CD4-positive, alpha-beta T cell (primary cell): ENCODE results near the gene OR2AE1. TPM values are rescaled to one million over a fixed set of nuclear protein-coding genes. Genes with fewer than 3 reads are reported as not detected.

ENCODE experiments used
- ATAC-seq: fragments of 200-7000 bp; cut with Tn5 transposase; one replicate; pipeline ENCODE4 v1.10.0; 2022; ENCODE audit warnings: mild to moderate bottlenecking; ENCODE audit not compliant: poor library complexity
- CTCF ChIA-PET: fragments of 350-600 bp; sonication (Branson Sonifier 250); formaldehyde crosslinking; loops from one replicate; lab custom pipeline; 2021; ENCODE audit warnings: antibody characterized with exemption, inconsistent platforms; lab: Charles Lee
- POLR2A ChIA-PET: fragments of 350-600 bp; sonication (Branson Sonifier 250); formaldehyde crosslinking; loops from one replicate; lab custom pipeline; 2021; ENCODE audit warnings: antibody characterized with exemption, inconsistent platforms; lab: Charles Lee
- DNase-seq, 14 experiments: peaks; one replicate each; pipeline ENCODE4 v3.0.0-alpha.2; 2013 to 2020; ENCODE audit warnings: mixed read lengths in 2 of 14
- H3K27ac ChIP-seq, 2 donors: one replicate each; pipeline versions ENCODE4 v1.5.1 to v1.7.0; 2013; ENCODE audit warnings: low read length in 2 of 2, low read depth in 1 of 2, mild to moderate bottlenecking in 1 of 2
- H3K27me3 ChIP-seq, 2 experiments: 1 replicate in 1 of 2; 2 replicates in 1 of 2; pipeline versions ENCODE4 v1.6.1 to v1.7.0; 2013; ENCODE audit warnings: low read length in 2 of 2, control low read depth in 1 of 2, mild to moderate bottlenecking in 1 of 2, moderate library complexity in 1 of 2; ENCODE audit not compliant: insufficient read depth in 2 of 2, control insufficient read depth in 1 of 2
- H3K36me3 ChIP-seq: one replicate; pipeline ENCODE4 v1.6.1; 2013; ENCODE audit warnings: low read length, control low read depth; ENCODE audit not compliant: insufficient read depth
- H3K4me1 ChIP-seq: one replicate; pipeline ENCODE4 v1.6.1; 2013; ENCODE audit warnings: low read length, control low read depth; ENCODE audit not compliant: insufficient read depth
- H3K4me3 ChIP-seq: one replicate; pipeline ENCODE4 v1.5.1; 2013; ENCODE audit warnings: mild to moderate bottlenecking, low read length, moderate library complexity
- H3K9me3 ChIP-seq, 2 experiments: 1 replicate in 1 of 2; 2 replicates in 1 of 2; pipeline versions ENCODE4 v1.6.1 to v1.7.0; 2013; ENCODE audit warnings: low read length in 2 of 2, mild to moderate bottlenecking in 2 of 2, control low read depth in 1 of 2, moderate library complexity in 1 of 2; ENCODE audit not compliant: control insufficient read depth in 1 of 2, insufficient read depth in 1 of 2
- H3K27ac Mint-ChIP-seq: one replicate; pipeline ENCODE4 v1.8.0; 2020; ENCODE audit warnings: mixed read lengths
- H3K27me3 Mint-ChIP-seq: one replicate; pipeline ENCODE4 v1.8.0; 2021; ENCODE audit warnings: mixed read lengths
- H3K36me3 Mint-ChIP-seq: one replicate; pipeline ENCODE4 v1.8.0; 2021; ENCODE audit warnings: low read depth, mixed read lengths
- H3K4me1 Mint-ChIP-seq: one replicate; pipeline ENCODE4 v1.8.0; 2021; ENCODE audit warnings: low read depth, mixed read lengths
- H3K4me3 Mint-ChIP-seq: one replicate; pipeline ENCODE4 v1.8.0; 2020; ENCODE audit warnings: mild to moderate bottlenecking, mixed read lengths
- H3K9me3 Mint-ChIP-seq: one replicate; pipeline ENCODE4 v1.8.0; 2020; ENCODE audit warnings: mixed read lengths
- intact Hi-C, 2 experiments: fragments of 100-400 bp; cut with DNase I in 1 of 2; cut with micrococcal nuclease in 1 of 2; formaldehyde crosslinking; loops; one replicate each; pipeline versions ENCODE4 v1.15.1 to v1.9.0; 2023 to 2025; cut with DNase I, micrococcal nuclease
- polyA plus RNA-seq, 2 donors: library from polyadenylated mRNA; unstranded; fragments of 120-200 nt; gene quantifications; one replicate each; pipeline ENCODE4 v1.2.1, GENCODE V29; 2013
- total RNA-seq, 174 experiments: library from RNA in 2 of 174; stranded (reverse) in 2 of 174; gene quantifications; one replicate each; pipeline ENCODE4 v1.2.3 and lab custom pipeline; 2021 to 2026
- TF ChIP-seq, protein P1 (sequence below): fragments of 200-600 bp; IDR thresholded peaks from one replicate; pipeline ENCODE4 v1.8.0; 2022; ENCODE audit warnings: antibody characterized with exemption, mild to moderate bottlenecking

Gene OR2AE1, protein sequence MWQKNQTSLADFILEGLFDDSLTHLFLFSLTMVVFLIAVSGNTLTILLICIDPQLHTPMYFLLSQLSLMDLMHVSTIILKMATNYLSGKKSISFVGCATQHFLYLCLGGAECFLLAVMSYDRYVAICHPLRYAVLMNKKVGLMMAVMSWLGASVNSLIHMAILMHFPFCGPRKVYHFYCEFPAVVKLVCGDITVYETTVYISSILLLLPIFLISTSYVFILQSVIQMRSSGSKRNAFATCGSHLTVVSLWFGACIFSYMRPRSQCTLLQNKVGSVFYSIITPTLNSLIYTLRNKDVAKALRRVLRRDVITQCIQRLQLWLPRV
- not detected for total RNA-seq
- 0.15 TPM for polyA plus RNA-seq (2013, experiment 1 of 2)
- 0.35 TPM for polyA plus RNA-seq (2013, experiment 2 of 2)
- 0 to 0.91 (median 0.10) reads per million in 172 experiments for total RNA-seq (lab: John Stamatoyannopoulos, UW)

DNA sequence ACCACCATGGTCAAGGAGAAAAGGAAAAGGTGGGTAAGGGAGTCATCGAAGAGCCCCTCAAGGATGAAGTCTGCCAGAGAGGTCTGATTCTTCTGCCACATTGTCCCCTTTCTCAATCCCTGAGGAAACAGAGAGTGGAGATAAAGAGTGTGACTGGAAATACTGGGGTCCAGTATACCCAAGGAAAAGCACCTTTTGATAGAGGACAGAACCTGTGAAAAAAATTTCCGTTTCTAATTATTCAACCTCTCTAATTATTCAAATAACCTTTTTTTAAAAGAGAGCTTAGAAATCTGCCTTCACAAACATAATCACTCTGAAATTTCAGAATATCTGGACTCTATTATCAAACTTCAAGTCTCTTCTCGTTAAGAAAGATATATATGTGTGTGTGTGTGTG, at the start of gene OR2AE1:
Gene OR2AE1 (minus strand): TSS at position 101 of the 400 bp plus-strand sequence. CDS start 0 bp downstream, at position 101.
- Histone ChIP-seq H3K36me3 (no peaks in the 10 kb centered on the region), H3K4me3 (no peak within 1 kb of the TSS), H3K27me3 (no peaks in the 10 kb centered on the region), H3K27ac (no peak within 1 kb of the TSS), H3K4me1 (no peaks in the 10 kb centered on the region), H3K9me3 (no peaks in the 10 kb centered on the region)
- POLR2A ChIA-PET, result no interaction called here
- ATAC-seq (no peak), DNase-seq (no peak)
- no peaks in the 10 kb centered on the region for H3K36me3 Mint-ChIP-seq
- no peak within 1 kb of the TSS for H3K4me3 Mint-ChIP-seq
- no peaks in the 10 kb centered on the region for H3K4me1 Mint-ChIP-seq
- TF ChIP-seq, protein P1, sequence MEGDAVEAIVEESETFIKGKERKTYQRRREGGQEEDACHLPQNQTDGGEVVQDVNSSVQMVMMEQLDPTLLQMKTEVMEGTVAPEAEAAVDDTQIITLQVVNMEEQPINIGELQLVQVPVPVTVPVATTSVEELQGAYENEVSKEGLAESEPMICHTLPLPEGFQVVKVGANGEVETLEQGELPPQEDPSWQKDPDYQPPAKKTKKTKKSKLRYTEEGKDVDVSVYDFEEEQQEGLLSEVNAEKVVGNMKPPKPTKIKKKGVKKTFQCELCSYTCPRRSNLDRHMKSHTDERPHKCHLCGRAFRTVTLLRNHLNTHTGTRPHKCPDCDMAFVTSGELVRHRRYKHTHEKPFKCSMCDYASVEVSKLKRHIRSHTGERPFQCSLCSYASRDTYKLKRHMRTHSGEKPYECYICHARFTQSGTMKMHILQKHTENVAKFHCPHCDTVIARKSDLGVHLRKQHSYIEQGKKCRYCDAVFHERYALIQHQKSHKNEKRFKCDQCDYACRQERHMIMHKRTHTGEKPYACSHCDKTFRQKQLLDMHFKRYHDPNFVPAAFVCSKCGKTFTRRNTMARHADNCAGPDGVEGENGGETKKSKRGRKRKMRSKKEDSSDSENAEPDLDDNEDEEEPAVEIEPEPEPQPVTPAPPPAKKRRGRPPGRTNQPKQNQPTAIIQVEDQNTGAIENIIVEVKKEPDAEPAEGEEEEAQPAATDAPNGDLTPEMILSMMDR, result no peak
- CTCF ChIA-PET, result no interaction called here
- H3K27ac Mint-ChIP-seq, result no peak within 1 kb of the TSS
- intact Hi-C loops, result no loop called here
- no peaks in the 10 kb centered on the region for H3K9me3 Mint-ChIP-seq
- no peaks in the 10 kb centered on the region for H3K27me3 Mint-ChIP-seq

DNA sequence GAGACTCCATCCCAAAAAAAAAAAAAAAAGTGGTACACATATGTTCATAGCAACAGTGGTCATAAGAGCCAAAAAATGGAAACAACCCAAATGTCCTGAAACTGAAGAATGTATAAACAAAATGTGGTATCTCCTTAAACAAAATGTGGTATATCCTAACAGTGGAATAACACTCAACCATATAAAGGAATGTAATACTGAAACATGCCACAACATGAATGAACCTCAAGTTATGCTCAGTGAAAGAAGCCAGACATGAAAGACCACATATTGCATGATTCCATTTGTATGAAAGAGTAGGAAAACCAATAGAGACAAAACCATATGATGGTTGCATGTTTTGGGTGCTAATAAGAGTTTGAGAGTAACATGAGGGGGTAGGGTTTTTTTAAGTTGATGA, 49.5 kb upstream of the OR2AE1 start:
- no peaks in the 10 kb centered on the region for H3K9me3 ChIP-seq
- peaks cover 6% of the 10 kb centered on the region for H3K27me3 Mint-ChIP-seq
- DNase-seq, result no peak
- POLR2A ChIA-PET, result no interaction called here
- no peaks in the 10 kb centered on the region for H3K36me3 ChIP-seq
- H3K36me3 Mint-ChIP-seq, result no peaks in the 10 kb centered on the region
- TF ChIP-seq, protein P1, result no peak
- H3K27ac ChIP-seq, result no peak overlapping the region
- peaks cover 18% of the 10 kb centered on the region for H3K4me1 ChIP-seq
- CTCF ChIA-PET, result no interaction called here
- intact Hi-C loops, result no loop called here
- no peak overlapping the region for H3K27ac Mint-ChIP-seq
- H3K27me3 ChIP-seq, result peaks cover 0 to 13% of the 10 kb centered on the region in 2 experiments
- H3K9me3 Mint-ChIP-seq, result no peaks in the 10 kb centered on the region
- H3K4me3 Mint-ChIP-seq, result no peak overlapping the region
- peaks cover 31% of the 10 kb centered on the region for H3K4me1 Mint-ChIP-seq
- H3K4me3 ChIP-seq, result no peak overlapping the region
- ATAC-seq, result no peak

DNA sequence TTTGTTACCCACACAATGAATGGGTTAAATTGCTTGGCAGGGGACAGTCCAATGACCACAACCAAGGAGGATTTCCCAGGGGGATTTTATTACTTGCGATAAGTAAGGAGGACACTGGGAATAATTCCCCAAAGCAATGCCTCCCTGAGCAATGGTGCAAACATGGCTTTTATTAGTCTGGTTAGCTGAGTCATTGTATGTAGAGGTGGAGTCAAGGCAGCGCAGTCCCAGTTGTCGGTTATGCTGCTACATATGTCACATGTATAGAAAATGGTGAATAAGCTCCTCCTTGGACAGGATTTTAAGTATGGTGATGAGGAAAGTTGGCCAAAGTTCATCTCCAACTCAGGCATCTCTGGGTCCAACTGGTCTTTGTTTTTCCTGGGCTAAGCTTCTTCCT, 46.4 kb upstream of the OR2AE1 start:
- ChIA-PET CTCF (interaction anchor here (1.0 to 1.2 kb wide), 2 partner anchors 10 to 56 kb away, joined by 3 read pairs; no protein-coding TSS in a partner anchor), POLR2A (no interaction called here)
- peaks cover 6% of the 10 kb centered on the region for H3K27me3 Mint-ChIP-seq
- Histone ChIP-seq H3K27me3 (peaks cover 0 to 13% of the 10 kb centered on the region in 2 experiments), H3K4me1 (peaks cover 14% of the 10 kb centered on the region), H3K27ac (no peak overlapping the region), H3K4me3 (no peak overlapping the region), H3K9me3 (no peaks in the 10 kb centered on the region), H3K36me3 (no peaks in the 10 kb centered on the region)
- intact Hi-C loops, result no loop called here
- TF ChIP-seq, protein P1, result no peak
- peaks cover 30% of the 10 kb centered on the region for H3K4me1 Mint-ChIP-seq
- DNase-seq, result no peak
- H3K9me3 Mint-ChIP-seq, result no peaks in the 10 kb centered on the region
- H3K4me3 Mint-ChIP-seq, result no peak overlapping the region
- H3K27ac Mint-ChIP-seq, result no peak overlapping the region
- ATAC-seq, result no peak
- H3K36me3 Mint-ChIP-seq, result peaks cover 14% of the 10 kb centered on the region
